NT2/D1 (cell line): ENCODE results near the gene REX1BD.

Experiments
- DNase-seq: peaks from one replicate; pipeline ENCODE4 v3.0.0-alpha.2; 2011; ENCODE audit warnings: low read depth, low spot score
- H3K27me3 ChIP-seq: 2 replicates; pipeline ENCODE4 v1.6.0; 2011; ENCODE audit warnings: mild to moderate bottlenecking; ENCODE audit not compliant: insufficient read length, insufficient read depth
- H3K36me3 ChIP-seq: 2 replicates; pipeline ENCODE4 v1.6.1; 2011; ENCODE audit warnings: mild to moderate bottlenecking, low read length, mixed read lengths; ENCODE audit not compliant: insufficient read depth, insufficient read length
- H3K4me1 ChIP-seq: 2 replicates; pipeline ENCODE4 v1.5.1; 2011; ENCODE audit not compliant: insufficient read depth, insufficient read length
- H3K4me3 ChIP-seq: 2 replicates; pipeline ENCODE4 v1.5.1; 2011; ENCODE audit warnings: low read depth; ENCODE audit not compliant: insufficient read length
- H3K9ac ChIP-seq: 2 replicates; pipeline ENCODE4 v1.6.0; 2011; ENCODE audit warnings: low read depth; ENCODE audit not compliant: insufficient read length
- H3K9me3 ChIP-seq: 2 replicates; pipeline ENCODE4 v1.5.1; 2011; ENCODE audit warnings: mild to moderate bottlenecking, low read length; ENCODE audit not compliant: insufficient read depth
- SUZ12 ChIP-seq: IDR thresholded peaks from 2 replicates; pipeline ENCODE4 v1.6.1; 2011; ENCODE audit not compliant: insufficient read length, insufficient read depth; ENCODE audit errors: extremely low read depth
- YY1 ChIP-seq: IDR thresholded peaks from 2 replicates; pipeline ENCODE4 v1.6.1; 2011; ENCODE audit not compliant: insufficient read length, insufficient read depth
- ZNF274 ChIP-seq: IDR thresholded peaks from 2 replicates; pipeline ENCODE4 v1.6.1; 2011; ENCODE audit warnings: mild to moderate bottlenecking, low read depth, low read length

Gene REX1BD

DNA sequence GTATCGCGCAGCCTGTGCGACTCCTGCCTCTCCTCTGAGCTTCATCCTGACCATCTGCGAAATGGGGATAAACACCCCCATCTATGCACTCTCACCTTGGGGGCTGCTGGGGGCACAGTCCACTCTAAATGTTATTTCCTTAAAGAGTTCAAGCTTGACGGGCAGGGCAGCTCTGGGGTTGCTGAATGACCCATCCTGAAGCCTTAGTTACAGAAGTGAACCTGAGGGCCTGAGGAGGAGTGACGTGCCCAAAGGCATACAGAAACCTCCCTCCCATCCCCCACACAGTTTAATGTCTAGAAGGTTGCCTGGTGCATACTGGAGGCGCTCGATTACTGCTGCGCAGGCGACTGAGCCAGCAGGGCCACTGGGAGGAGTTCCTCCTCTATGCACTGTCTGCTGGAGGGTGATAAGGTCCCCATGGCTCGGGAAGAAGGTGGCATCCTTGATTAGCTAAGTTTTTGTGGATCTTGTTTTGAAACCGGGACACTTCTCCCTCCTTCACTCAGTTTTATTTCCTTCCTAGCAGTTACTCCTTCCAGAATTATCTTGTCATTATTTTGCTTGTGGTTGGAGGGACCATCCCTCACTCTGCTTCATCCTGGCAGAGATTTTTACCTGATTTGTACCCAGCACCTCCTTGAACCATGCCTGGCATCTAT, 44.7 kb upstream of the REX1BD start:
- DNase-seq = no peak
- Histone ChIP-seq H3K27me3 (no peaks in the 10 kb centered on the region), H3K9me3 (no peaks in the 10 kb centered on the region), H3K36me3 (peaks cover 31% of the 10 kb centered on the region), H3K4me1 (peaks cover 5% of the 10 kb centered on the region), H3K9ac (peak overlapping the region; percentile 81), H3K4me3 (peak overlapping the region; percentile 41)
- TF ChIP-seq ZNF274 (no peak), YY1 (no peak), SUZ12 (no peak)

DNA sequence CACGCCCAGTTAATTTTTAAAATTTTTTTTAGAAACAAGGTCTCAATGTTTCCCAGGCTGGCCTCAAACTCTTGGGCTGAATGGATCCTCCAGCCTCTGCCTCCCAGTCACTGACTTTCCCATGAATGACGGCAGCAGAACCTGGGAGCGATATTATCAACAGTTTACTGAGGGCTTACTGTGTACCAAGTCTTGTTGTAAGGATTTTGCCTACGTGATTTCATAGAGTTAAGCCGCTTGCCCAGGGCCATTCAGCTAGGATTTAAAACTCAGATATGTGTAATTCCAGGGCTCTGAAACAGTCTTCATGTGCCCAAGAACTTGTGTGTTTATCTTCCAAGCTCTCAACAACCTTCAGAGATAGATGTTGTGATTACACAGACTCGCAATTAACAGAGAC, 37.0 kb upstream of the REX1BD start:
- TF ChIP-seq ZNF274 = no peak
- Histone ChIP-seq H3K9ac (no peak overlapping the region), H3K4me1 (no peaks in the 10 kb centered on the region), H3K27me3 (no peaks in the 10 kb centered on the region), H3K9me3 (no peaks in the 10 kb centered on the region), H3K36me3 (no peaks in the 10 kb centered on the region), H3K4me3 (no peak overlapping the region)
- no peak for DNase-seq

DNA sequence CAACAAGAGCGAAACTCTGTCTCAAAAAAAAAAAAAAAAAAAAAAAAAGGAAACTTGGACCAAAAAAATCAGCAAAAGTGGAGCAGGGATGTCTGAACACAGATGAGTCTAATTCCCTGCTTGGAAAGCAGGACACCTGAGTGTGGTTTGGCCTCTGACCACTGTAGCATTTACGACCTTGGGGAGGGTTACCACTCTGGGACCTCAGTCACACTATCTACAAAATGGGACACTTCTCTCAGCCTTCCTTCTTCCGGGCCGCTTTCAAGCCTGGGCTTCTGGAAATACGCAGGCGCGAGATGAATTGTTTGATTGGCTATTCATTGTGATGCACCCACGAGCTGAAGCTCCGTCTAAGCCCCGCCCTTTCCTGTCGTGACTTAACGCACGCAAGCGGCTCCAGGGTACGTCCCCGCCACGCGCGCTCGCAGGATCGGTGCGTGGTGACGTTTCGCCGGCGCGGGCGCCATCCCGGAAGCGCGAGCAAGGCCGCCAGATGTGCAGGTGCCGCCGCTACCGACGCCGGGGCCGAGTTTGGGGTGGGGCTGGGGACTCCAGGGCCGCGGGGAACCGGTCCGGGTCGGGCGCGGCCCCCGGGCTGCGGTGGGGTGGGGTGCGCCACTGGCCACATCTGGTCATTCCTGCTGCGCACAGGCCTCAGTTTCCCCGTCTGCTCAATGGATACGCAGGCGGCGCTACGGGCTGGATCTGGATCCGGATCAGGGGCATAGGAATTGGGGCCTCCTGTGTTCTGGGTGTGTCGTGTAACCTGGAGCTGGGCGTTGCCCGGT, 31.0 kb upstream of the REX1BD start, which contains the start of gene KXD1:
Gene KXD1 (plus strand): TSS at position 460 of the 791 bp plus-strand sequence. CDS start 4,187 bp downstream, outside the sequence.
- Histone ChIP-seq H3K27me3 (no peaks in the 10 kb centered on the region), H3K4me3 (peak within 1 kb of the TSS; percentile 82), H3K36me3 (peaks cover 21% of the 10 kb centered on the region)

DNA sequence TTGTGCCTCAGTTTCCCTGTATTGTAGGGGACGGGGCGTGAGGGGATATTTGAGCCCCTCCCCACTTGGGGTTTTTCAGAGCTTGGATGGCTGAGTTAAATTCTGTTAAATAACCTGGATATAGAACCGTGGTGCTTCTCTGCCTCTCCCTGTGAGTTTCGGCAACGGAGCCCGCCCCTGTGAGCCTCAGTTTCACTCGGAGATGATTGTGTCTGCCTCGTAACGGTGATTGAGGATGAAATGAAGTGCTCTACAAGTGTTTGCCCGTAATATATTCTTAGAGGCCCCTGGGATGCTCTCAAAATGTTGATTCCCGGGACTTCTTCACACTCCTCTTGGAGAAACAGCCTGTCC, 30.4 kb upstream of the REX1BD start:
- Histone ChIP-seq H3K4me3 (peak overlapping the region; percentile 82), H3K36me3 (peaks cover 26% of the 10 kb centered on the region), H3K9ac (peak overlapping the region; percentile 92), H3K27me3 (no peaks in the 10 kb centered on the region), H3K9me3 (no peaks in the 10 kb centered on the region), H3K4me1 (peaks cover 3% of the 10 kb centered on the region)
- TF ChIP-seq YY1 (no peak), ZNF274 (no peak)
- DNase-seq = no peak

More for the DNA sequence above, 31.0 kb upstream of the REX1BD start, which contains the start of gene KXD1:
- TF ChIP-seq YY1 (no peak), ZNF274 (no peak), SUZ12 (no peak)
- H3K4me1 ChIP-seq = peaks cover 3% of the 10 kb centered on the region
- no peaks in the 10 kb centered on the region for H3K9me3 ChIP-seq
- H3K9ac ChIP-seq = peak within 1 kb of the TSS; percentile 92
- DNase-seq = peak; percentile 90

DNA sequence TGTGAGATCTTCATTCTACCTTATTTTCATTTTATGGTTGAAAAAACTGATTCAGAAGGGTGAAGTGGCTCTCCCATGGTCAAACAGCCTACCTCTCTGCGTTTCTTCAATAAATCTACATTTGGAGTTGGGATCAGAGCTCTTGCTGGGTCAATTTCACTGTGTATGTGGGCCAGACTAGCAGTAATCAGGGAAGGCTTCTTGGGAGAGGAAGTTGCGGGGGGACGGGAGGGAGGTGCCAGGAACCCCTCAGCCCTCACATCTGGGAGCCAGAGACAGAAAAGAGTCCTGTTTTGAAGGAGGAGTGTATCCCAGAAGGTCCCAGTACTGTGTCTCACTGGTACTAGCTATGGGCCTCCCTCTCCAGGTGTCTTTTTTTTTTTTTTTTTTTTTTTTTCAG, 30.0 kb upstream of the REX1BD start:
- DNase-seq = no peak
- H3K27me3 ChIP-seq = no peaks in the 10 kb centered on the region
- peak overlapping the region; percentile 92 for H3K9ac ChIP-seq
- peak overlapping the region; percentile 82 for H3K4me3 ChIP-seq
- no peak for TF ChIP-seq YY1
- no peak for TF ChIP-seq ZNF274
- no peak for TF ChIP-seq SUZ12
- H3K36me3 ChIP-seq = peaks cover 30% of the 10 kb centered on the region
- H3K4me1 ChIP-seq = peaks cover 3% of the 10 kb centered on the region
- H3K9me3 ChIP-seq = no peaks in the 10 kb centered on the region

DNA sequence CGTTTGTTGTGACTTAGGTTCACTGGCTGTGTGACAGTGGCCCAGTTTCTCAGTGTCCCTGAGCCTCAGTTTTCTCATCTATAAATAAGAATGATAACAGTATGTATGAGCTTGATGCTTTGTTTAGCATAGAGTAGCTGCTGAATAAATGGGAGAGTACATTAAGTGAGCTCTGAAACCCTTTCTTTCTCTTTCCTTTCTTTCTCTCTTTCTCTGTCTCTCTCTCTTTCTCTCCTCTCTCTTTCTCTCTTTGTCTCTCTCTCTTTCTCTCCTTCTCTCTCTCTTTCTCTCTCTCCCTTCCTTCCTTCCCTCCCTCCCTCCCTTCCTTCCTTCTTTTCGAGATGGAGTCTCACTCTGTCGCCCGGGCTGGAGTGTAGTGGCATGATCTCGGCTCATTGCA, 28.9 kb upstream of the REX1BD start:
- no peak overlapping the region for H3K9ac ChIP-seq

DNA sequence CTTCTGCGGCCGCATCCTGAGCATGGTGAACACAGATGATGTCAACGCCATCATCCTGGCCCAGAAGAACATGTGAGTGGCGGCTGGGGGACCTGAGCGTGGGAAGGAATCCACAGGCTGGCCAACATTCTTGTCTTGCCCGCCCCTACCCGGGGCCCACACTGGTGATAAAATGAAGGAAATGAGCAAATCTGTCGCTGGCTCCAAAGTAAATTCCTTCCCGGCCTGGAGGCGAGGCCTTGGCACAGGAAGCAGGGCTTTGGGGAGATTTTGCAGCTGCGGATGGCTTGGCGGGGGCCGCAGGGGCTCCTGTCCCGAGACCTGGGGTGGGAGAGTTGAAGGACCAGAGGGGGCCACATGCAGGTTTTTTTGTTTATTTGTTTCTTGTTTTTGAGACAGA, 26.5 kb upstream of the REX1BD start:
- no peak overlapping the region for H3K9ac ChIP-seq
- peaks cover 61% of the 10 kb centered on the region for H3K36me3 ChIP-seq
- TF ChIP-seq ZNF274 (no peak), YY1 (no peak), SUZ12 (no peak)
- no peaks in the 10 kb centered on the region for H3K27me3 ChIP-seq
- DNase-seq = no peak
- H3K9me3 ChIP-seq = no peaks in the 10 kb centered on the region
- H3K4me3 ChIP-seq = no peak overlapping the region
- H3K4me1 ChIP-seq = peaks cover 3% of the 10 kb centered on the region

More for the DNA sequence above, 28.9 kb upstream of the REX1BD start:
- Histone ChIP-seq H3K4me1 (peaks cover 3% of the 10 kb centered on the region), H3K4me3 (no peak overlapping the region), H3K36me3 (peaks cover 39% of the 10 kb centered on the region), H3K9me3 (no peaks in the 10 kb centered on the region), H3K27me3 (no peaks in the 10 kb centered on the region)
- no peak for DNase-seq
- TF ChIP-seq ZNF274 = no peak
- TF ChIP-seq YY1 = no peak
- TF ChIP-seq SUZ12 = no peak
